HG03457 (cell line): Measurements from ENCODE around the gene SOD3.

Experiments
- ATAC-seq: cut with Tn5 transposase; IDR thresholded peaks from one replicate; pipeline ENCODE4 v1.9.1; 2021; ENCODE audit warnings: moderate number of reproducible peaks; ENCODE audit not compliant: unreplicated experiment

Gene SOD3

GRCh38 chr4:24800325-24800895 lies 5.0 kb downstream of the SOD3 start:
- ATAC-seq = no peak

- ATAC-seq = no peak
Observed at GRCh38 chr4:24801136-24801855, 5.9 kb downstream of the SOD3 start.

- no peak for ATAC-seq
Observed at GRCh38 chr4:24802648-24803047, 7.3 kb downstream of the SOD3 start.

GRCh38 chr4:24805067-24805466 lies 9.7 kb downstream of the SOD3 start:
- no peak for ATAC-seq

- ATAC-seq = no peak
Observed at GRCh38 chr4:24805566-24805965, 10.2 kb downstream of the SOD3 start.

- no peak for ATAC-seq
Observed at GRCh38 chr4:24806206-24806990, 11.0 kb downstream of the SOD3 start.

- ATAC-seq = no peak
Observed at GRCh38 chr4:24807611-24808010, 12.2 kb downstream of the SOD3 start.

- ATAC-seq = no peak
Observed at GRCh38 chr4:24808261-24808660, 12.9 kb downstream of the SOD3 start.

GRCh38 chr4:24808955-24809354 lies 13.6 kb downstream of the SOD3 start:
- no peak for ATAC-seq

GRCh38 chr4:24809376-24809775 lies 14.0 kb downstream of the SOD3 start:
- ATAC-seq = no peak

GRCh38 chr4:24809815-24810405 lies 14.5 kb downstream of the SOD3 start:
- no peak for ATAC-seq

- no peak for ATAC-seq
Observed at GRCh38 chr4:24810871-24811631, 15.7 kb downstream of the SOD3 start.

GRCh38 chr4:24813732-24814131 lies 18.4 kb downstream of the SOD3 start:
- ATAC-seq = no peak

GRCh38 chr4:24816797-24817196 lies 21.4 kb downstream of the SOD3 start:
- no peak for ATAC-seq

GRCh38 chr4:24820541-24820940 lies 25.2 kb downstream of the SOD3 start:
- ATAC-seq = no peak

- no peak for ATAC-seq
Observed at GRCh38 chr4:24824720-24825119, 29.3 kb downstream of the SOD3 start.

GRCh38 chr4:24831637-24832036 lies 36.3 kb downstream of the SOD3 start:
- no peak for ATAC-seq

- no peak for ATAC-seq
Observed at GRCh38 chr4:24835696-24836095, 40.3 kb downstream of the SOD3 start.

- no peak for ATAC-seq
Observed at GRCh38 chr4:24836661-24837242, 41.4 kb downstream of the SOD3 start.

GRCh38 chr4:24837336-24837735 lies 42.0 kb downstream of the SOD3 start:
- no peak for ATAC-seq

- no peak for ATAC-seq
Observed at GRCh38 chr4:24837781-24838180, 42.4 kb downstream of the SOD3 start.
